ENCODE measurements around the gene SLC6A6. TPM values are rescaled to one million over a fixed set of nuclear protein-coding genes. Genes with fewer than 3 reads are reported as not detected.

Gene SLC6A6
- total RNA-seq, 1 experiment from 2014 or later: 72.6 TPM

GRCh38 chr3:14412831-14413380 lies 10.5 kb downstream of the SLC6A6 start:
- DNase-seq: peak; percentile 80
- H2BK5ac ChIP-seq (ENCODE audit: insufficient read length, low read length): no peak overlapping the region
- H2BK15ac ChIP-seq (ENCODE audit: low read depth, low read length): no peak overlapping the region
- H3K79me2 ChIP-seq (ENCODE audit: insufficient read depth, low read length): peaks cover 16% of the 10 kb centered on the region; the same call in 1 of the 2 replicates
- no peaks in the 10 kb centered on the region for H4K20me1 ChIP-seq (ENCODE audit: control insufficient read depth, insufficient read depth, insufficient read length)
- Mint-ChIP-seq H3K27ac (peak overlapping the region; percentile 90 to 93 (median 91)), H3K27me3 (ENCODE audit: low read depth) (no peaks in the 10 kb centered on the region; the same call in 1 of the 2 replicates), H3K36me3 (ENCODE audit: insufficient read depth in 1 of 3, low read depth in 3 of 3) (peaks cover 23 to 46% (median 32%) of the 10 kb centered on the region in 3 experiments), H3K4me3 (peak overlapping the region; percentile 32 to 69; a peak in 4 of 5 replicates), H3K4me1 (peaks cover 39 to 49% of the 10 kb centered on the region in 2 experiments), H3K9me3 (no peaks in the 10 kb centered on the region; a peak in 1 of 5 replicates)
- no peak overlapping the region for H3K4ac ChIP-seq (ENCODE audit: low read depth, low read length)
- H3K9me3 ChIP-seq (ENCODE audit: control insufficient read depth, low read depth, low read length): no peaks in the 10 kb centered on the region
- no peak overlapping the region for H2AFZ ChIP-seq (ENCODE audit: low read length)
- no peak overlapping the region for H2BK20ac ChIP-seq (ENCODE audit: low read depth, low read length, poor library complexity, severe bottlenecking)
- no CpG with 5 or more reads among the region's 13 CpGs for WGBS (ENCODE audit: extremely low coverage, insufficient read length, low lambda C conversion rate)
- H3K9ac ChIP-seq (ENCODE audit: extremely low read depth, insufficient read length, low read length): no peak overlapping the region
- peaks cover 5% of the 10 kb centered on the region; the same call in 1 of the 2 replicates for H3K4me1 ChIP-seq (ENCODE audit: insufficient read depth, low read length)
- no peak overlapping the region for H3T11ph ChIP-seq (ENCODE audit: low read length)
- H3K23me2 ChIP-seq (ENCODE audit: insufficient read length, low read depth, low read length, poor library complexity, severe bottlenecking): no peaks in the 10 kb centered on the region
- H3K79me1 ChIP-seq (ENCODE audit: insufficient read depth, low read depth, low read length, poor library complexity, severe bottlenecking): peaks cover 8% of the 10 kb centered on the region
- no peak overlapping the region for H3K23ac ChIP-seq (ENCODE audit: insufficient read length, low read depth, low read length)
- peak overlapping the region; percentile 17 for H3K27ac ChIP-seq (ENCODE audit: insufficient read length, low read depth, low read length)
- H4K8ac ChIP-seq (replicated peaks; ENCODE audit: insufficient read length, low read depth, low read length): no peak overlapping the region
- peak overlapping the region; percentile 43 for H3K4me2 ChIP-seq (ENCODE audit: insufficient read depth, insufficient read length, low read length)
- H3K56ac ChIP-seq (ENCODE audit: insufficient read length, low read depth, low read length): no peak overlapping the region
- H3K18ac ChIP-seq (ENCODE audit: insufficient read length, low read depth, low read length): no peak overlapping the region
- no peak overlapping the region for H2AK5ac ChIP-seq (ENCODE audit: insufficient read length, low read length)
- TF ChIP-seq CTCF (conservative IDR thresholded peaks at IDR 0.05): no peak
- no peak overlapping the region for H2BK120ac ChIP-seq (ENCODE audit: low read depth, low read length, poor library complexity, severe bottlenecking)
- H4K91ac ChIP-seq (ENCODE audit: insufficient read length, low read depth, low read length): no peak overlapping the region
- no peak overlapping the region; the same call in 1 of the 2 replicates for H3K14ac ChIP-seq (ENCODE audit: insufficient read depth, low read length)
- no peak overlapping the region for H4K5ac ChIP-seq (ENCODE audit: insufficient read length, low read depth, low read length)
- H3K27me3 ChIP-seq (ENCODE audit: insufficient read depth, low read length): no peaks in the 10 kb centered on the region
- H2BK12ac ChIP-seq (ENCODE audit: insufficient read length, low read depth, low read length): no peak overlapping the region

All from H9 (cell line).